ENCODE data around the gene SLC1A3.

DNA sequence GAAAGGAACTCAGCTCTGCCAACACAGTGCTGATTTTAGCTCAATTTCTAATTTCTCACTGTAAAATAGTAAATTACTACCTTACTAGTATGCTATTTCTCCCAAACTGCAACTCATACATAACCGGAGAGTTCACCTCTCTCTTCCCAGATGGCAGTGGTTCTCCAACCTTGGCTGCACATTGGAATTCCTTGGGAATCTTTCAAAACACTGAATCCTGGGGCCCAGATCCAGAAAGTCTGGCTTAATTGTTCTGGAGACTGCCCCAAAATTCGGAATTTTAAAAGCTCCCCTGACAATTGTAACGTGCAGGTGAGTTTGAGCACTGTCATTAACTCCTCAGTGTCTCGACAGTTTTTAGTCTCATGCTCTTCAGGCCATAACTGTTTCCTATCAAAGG, 100.3 kb downstream of the SLC1A3 start:
- TF ChIP-seq, protein P1, sequence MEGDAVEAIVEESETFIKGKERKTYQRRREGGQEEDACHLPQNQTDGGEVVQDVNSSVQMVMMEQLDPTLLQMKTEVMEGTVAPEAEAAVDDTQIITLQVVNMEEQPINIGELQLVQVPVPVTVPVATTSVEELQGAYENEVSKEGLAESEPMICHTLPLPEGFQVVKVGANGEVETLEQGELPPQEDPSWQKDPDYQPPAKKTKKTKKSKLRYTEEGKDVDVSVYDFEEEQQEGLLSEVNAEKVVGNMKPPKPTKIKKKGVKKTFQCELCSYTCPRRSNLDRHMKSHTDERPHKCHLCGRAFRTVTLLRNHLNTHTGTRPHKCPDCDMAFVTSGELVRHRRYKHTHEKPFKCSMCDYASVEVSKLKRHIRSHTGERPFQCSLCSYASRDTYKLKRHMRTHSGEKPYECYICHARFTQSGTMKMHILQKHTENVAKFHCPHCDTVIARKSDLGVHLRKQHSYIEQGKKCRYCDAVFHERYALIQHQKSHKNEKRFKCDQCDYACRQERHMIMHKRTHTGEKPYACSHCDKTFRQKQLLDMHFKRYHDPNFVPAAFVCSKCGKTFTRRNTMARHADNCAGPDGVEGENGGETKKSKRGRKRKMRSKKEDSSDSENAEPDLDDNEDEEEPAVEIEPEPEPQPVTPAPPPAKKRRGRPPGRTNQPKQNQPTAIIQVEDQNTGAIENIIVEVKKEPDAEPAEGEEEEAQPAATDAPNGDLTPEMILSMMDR (IDR thresholded peaks at IDR 0.05; ENCODE audit: insufficient read depth, low read length), result no peak
- TF ChIP-seq, protein P2, sequence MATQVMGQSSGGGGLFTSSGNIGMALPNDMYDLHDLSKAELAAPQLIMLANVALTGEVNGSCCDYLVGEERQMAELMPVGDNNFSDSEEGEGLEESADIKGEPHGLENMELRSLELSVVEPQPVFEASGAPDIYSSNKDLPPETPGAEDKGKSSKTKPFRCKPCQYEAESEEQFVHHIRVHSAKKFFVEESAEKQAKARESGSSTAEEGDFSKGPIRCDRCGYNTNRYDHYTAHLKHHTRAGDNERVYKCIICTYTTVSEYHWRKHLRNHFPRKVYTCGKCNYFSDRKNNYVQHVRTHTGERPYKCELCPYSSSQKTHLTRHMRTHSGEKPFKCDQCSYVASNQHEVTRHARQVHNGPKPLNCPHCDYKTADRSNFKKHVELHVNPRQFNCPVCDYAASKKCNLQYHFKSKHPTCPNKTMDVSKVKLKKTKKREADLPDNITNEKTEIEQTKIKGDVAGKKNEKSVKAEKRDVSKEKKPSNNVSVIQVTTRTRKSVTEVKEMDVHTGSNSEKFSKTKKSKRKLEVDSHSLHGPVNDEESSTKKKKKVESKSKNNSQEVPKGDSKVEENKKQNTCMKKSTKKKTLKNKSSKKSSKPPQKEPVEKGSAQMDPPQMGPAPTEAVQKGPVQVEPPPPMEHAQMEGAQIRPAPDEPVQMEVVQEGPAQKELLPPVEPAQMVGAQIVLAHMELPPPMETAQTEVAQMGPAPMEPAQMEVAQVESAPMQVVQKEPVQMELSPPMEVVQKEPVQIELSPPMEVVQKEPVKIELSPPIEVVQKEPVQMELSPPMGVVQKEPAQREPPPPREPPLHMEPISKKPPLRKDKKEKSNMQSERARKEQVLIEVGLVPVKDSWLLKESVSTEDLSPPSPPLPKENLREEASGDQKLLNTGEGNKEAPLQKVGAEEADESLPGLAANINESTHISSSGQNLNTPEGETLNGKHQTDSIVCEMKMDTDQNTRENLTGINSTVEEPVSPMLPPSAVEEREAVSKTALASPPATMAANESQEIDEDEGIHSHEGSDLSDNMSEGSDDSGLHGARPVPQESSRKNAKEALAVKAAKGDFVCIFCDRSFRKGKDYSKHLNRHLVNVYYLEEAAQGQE (IDR thresholded peaks at IDR 0.05; ENCODE audit: insufficient replicate concordance, low read depth), result no peak
- TF ChIP-seq GABPA (IDR thresholded peaks at IDR 0.05; ENCODE audit: low read depth), result no peak

Data from HL-60 (cell line).